GM23338 (cell line): ENCODE results near the gene GIMAP1. TPM values are rescaled to one million over a fixed set of nuclear protein-coding genes. Genes with fewer than 3 reads are reported as not detected.

Source experiments
- ATAC-seq: fragments of 200-7000 bp; cut with Tn5 transposase; 3 replicates; pipeline ENCODE4 v1.9.1; 2020
- DNase-seq: peaks from one replicate; pipeline ENCODE4 v3.0.0-alpha.2; 2015; ENCODE audit warnings: low spot score
- H2AFZ ChIP-seq: fragments of 200-600 bp; sonication (generic); 2 replicates; pipeline ENCODE4 v1.8.0; 2016; ENCODE audit warnings: antibody characterized with exemption, mild to moderate bottlenecking, moderate library complexity
- H3F3A ChIP-seq: fragments of 200-600 bp; sonication (generic); replicated peaks from 2 replicates; pipeline ENCODE4 v1.8.0; 2017; ENCODE audit warnings: antibody characterized with exemption, mixed run types, low read depth
- H3K27ac ChIP-seq: fragments of 200-600 bp; sonication (generic); 2 replicates; pipeline ENCODE4 v1.6.1; 2016; ENCODE audit warnings: low read depth
- H3K27me3 ChIP-seq: fragments of 200-600 bp; sonication (generic); 2 replicates; pipeline ENCODE4 v1.8.0; 2016; ENCODE audit warnings: mild to moderate bottlenecking, mixed run types, moderate library complexity; ENCODE audit not compliant: insufficient read depth
- H3K36me3 ChIP-seq: fragments of 200-600 bp; sonication (generic); 2 replicates; pipeline ENCODE4 v1.8.0; 2016; ENCODE audit warnings: mild to moderate bottlenecking; ENCODE audit not compliant: insufficient read depth
- H3K4me1 ChIP-seq: fragments of 200-600 bp; sonication (generic); 2 replicates; pipeline ENCODE4 v1.8.0; 2016; ENCODE audit warnings: mild to moderate bottlenecking, moderate library complexity; ENCODE audit not compliant: insufficient read depth
- H3K4me2 ChIP-seq: fragments of 200-600 bp; sonication (generic); 2 replicates; pipeline ENCODE4 v1.7.1; 2017; ENCODE audit warnings: mixed run types
- H3K4me3 ChIP-seq: fragments of 200-600 bp; sonication (generic); 2 replicates; pipeline ENCODE4 v1.6.1; 2016; ENCODE audit warnings: mixed run types
- H3K79me2 ChIP-seq: fragments of 200-600 bp; sonication (generic); replicated peaks from 2 replicates; pipeline ENCODE4 v1.8.0; 2017; ENCODE audit warnings: mild to moderate bottlenecking; ENCODE audit not compliant: insufficient read depth
- H3K9me2 ChIP-seq: fragments of 200-600 bp; sonication (generic); 2 replicates; pipeline ENCODE4 v1.8.0; 2017; ENCODE audit not compliant: insufficient read depth
- H4K20me1 ChIP-seq: fragments of 200-600 bp; sonication (generic); replicated peaks from 2 replicates; pipeline ENCODE4 v1.8.0; 2017; ENCODE audit warnings: mild to moderate bottlenecking; ENCODE audit not compliant: insufficient read depth
- H3K27ac Mint-ChIP-seq: 2 replicates; pipeline ENCODE4 v1.8.0; 2020; ENCODE audit warnings: inconsistent platforms, mild to moderate bottlenecking, moderate library complexity, mixed read lengths
- H3K27me3 Mint-ChIP-seq: 3 replicates; pipeline ENCODE4 v1.8.0; 2022; ENCODE audit warnings: low read depth, mild to moderate bottlenecking, moderate library complexity, mixed read lengths, inconsistent platforms; ENCODE audit not compliant: insufficient read depth, poor library complexity
- H3K36me3 Mint-ChIP-seq: 3 replicates; pipeline ENCODE4 v1.8.0; 2021; ENCODE audit warnings: low read depth, mild to moderate bottlenecking, inconsistent platforms, moderate library complexity, mixed read lengths
- H3K4me1 Mint-ChIP-seq: 3 replicates; pipeline ENCODE4 v1.8.0; 2020; ENCODE audit warnings: mild to moderate bottlenecking, inconsistent platforms, mixed read lengths
- H3K4me3 Mint-ChIP-seq: 3 replicates; pipeline ENCODE4 v1.8.0; 2021; ENCODE audit warnings: moderate library complexity, mild to moderate bottlenecking, inconsistent platforms, mixed read lengths
- H3K9me3 Mint-ChIP-seq: 3 replicates; pipeline ENCODE4 v1.8.0; 2020; ENCODE audit warnings: moderate library complexity, mild to moderate bottlenecking, inconsistent platforms, mixed read lengths
- CREB1 ChIP-seq: fragments of 250-450 bp; sonication (Bioruptor Pico); IDR thresholded peaks from 2 replicates; pipeline ENCODE4 v1.5.0; 2020; ENCODE audit warnings: low read depth, mild to moderate bottlenecking, moderate library complexity
- EZH2phosphoT487 ChIP-seq: fragments of 200-600 bp; sonication (generic); IDR thresholded peaks from one replicate; pipeline ENCODE4 v1.8.1; 2018; ENCODE audit warnings: antibody characterized with exemption; ENCODE audit not compliant: unreplicated experiment
- NANOG ChIP-seq: IDR thresholded peaks from 2 replicates; pipeline ENCODE4 v1.6.1; 2016; ENCODE audit warnings: antibody characterized with exemption, borderline replicate concordance
- ZNF114 ChIP-seq: fragments of 250-450 bp; sonication (Bioruptor Pico); IDR thresholded peaks from 2 replicates; pipeline ENCODE4 v1.5.0; 2020; ENCODE audit warnings: mild to moderate bottlenecking, moderate library complexity
- ZNF331 ChIP-seq: fragments of 250-450 bp; sonication (Bioruptor Pico); IDR thresholded peaks from 2 replicates; pipeline ENCODE4 v1.5.0; 2020; ENCODE audit warnings: low read depth, mild to moderate bottlenecking, moderate library complexity
- polyA plus RNA-seq: library from polyadenylated mRNA; unstranded; fragments of >200 nt; fragmentation: Nextera tagmentation; extraction: Ambion mirVana; gene quantifications from 2 replicates; pipeline ENCODE4 v1.2.1, GENCODE V29; 2016
- total RNA-seq: library from RNA; depleted of rRNA; stranded (reverse); fragments of >200 nt; shearing (Covaris generic); gene quantifications from 2 replicates; pipeline ENCODE4 v1.2.3, GENCODE V29; 2014
- TF ChIP-seq, protein P1 (sequence below), 2 experiments: fragments of 200-600 bp in 1 of 2; sonication (generic) in 1 of 2; conservative IDR thresholded peaks; 2 replicates each; pipeline versions ENCODE4 v1.5.1 to v1.6.1; 2016 to 2017; ENCODE audit warnings: antibody characterized with exemption in 2 of 2, low read depth in 2 of 2, mild to moderate bottlenecking in 2 of 2, moderate library complexity in 1 of 2
- TF ChIP-seq, protein P2 (sequence below): IDR thresholded peaks from one replicate; pipeline ENCODE4 v1.6.1; 2018; ENCODE audit warnings: antibody characterized with exemption; ENCODE audit not compliant: unreplicated experiment
- TF ChIP-seq, protein P3 (sequence below): IDR thresholded peaks from 2 replicates; pipeline ENCODE4 v1.6.1; 2016; ENCODE audit warnings: antibody characterized with exemption
- TF ChIP-seq, protein P4 (sequence below): fragments of 250-450 bp; sonication (Bioruptor Pico); IDR thresholded peaks from 2 replicates; pipeline ENCODE4 v1.5.0; 2020; ENCODE audit warnings: mild to moderate bottlenecking, moderate library complexity

Gene GIMAP1
- total and polyA plus RNA-seq, 2 experiments from 2014 or later: not detected

DNA sequence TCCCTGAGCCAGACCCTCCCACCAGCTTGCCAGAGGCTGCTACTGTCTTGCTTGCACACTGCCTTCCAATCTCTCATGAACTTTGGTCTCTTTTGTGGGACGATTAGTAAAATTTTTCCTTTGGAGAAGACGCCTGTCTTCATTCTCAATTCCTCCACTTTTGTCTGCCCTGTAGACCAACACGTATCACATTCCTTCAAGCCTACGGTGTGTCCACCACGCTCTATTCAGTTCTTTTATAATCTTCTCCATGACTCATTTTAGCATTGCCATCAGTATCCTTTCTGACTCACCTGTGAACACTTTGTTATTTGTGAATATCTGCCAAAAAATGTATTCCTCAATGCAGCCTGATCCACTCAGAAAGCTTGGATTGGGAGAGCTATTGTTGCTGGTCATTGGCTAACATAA lies 22.2 kb downstream of the GIMAP1 start:
- Histone ChIP-seq H3K27me3 (peaks cover 99% of the 10 kb centered on the region), H3K36me3 (no peaks in the 10 kb centered on the region), H2AFZ (no peak overlapping the region), H3K4me2 (no peak overlapping the region), H3K4me3 (no peak overlapping the region), H3K27ac (no peak overlapping the region), H3K4me1 (no peaks in the 10 kb centered on the region), H3K9me2 (no peaks in the 10 kb centered on the region), H4K20me1 (peaks cover 31% of the 10 kb centered on the region), H3K79me2 (no peaks in the 10 kb centered on the region), H3F3A (no peaks in the 10 kb centered on the region)
- no peak overlapping the region for H3K27ac Mint-ChIP-seq
- H3K4me3 Mint-ChIP-seq: no peak overlapping the region
- DNase-seq: no peak
- H3K36me3 Mint-ChIP-seq: no peaks in the 10 kb centered on the region
- H3K4me1 Mint-ChIP-seq: peaks cover 8% of the 10 kb centered on the region; the same call in 1 of the 3 replicates
- TF ChIP-seq NANOG (no peak), CREB1 (CRISPR knock-in tag) (no peak), ZNF331 (no peak), EZH2phosphoT487 (no peak), ZNF114 (no peak)
- TF ChIP-seq, protein P1, sequence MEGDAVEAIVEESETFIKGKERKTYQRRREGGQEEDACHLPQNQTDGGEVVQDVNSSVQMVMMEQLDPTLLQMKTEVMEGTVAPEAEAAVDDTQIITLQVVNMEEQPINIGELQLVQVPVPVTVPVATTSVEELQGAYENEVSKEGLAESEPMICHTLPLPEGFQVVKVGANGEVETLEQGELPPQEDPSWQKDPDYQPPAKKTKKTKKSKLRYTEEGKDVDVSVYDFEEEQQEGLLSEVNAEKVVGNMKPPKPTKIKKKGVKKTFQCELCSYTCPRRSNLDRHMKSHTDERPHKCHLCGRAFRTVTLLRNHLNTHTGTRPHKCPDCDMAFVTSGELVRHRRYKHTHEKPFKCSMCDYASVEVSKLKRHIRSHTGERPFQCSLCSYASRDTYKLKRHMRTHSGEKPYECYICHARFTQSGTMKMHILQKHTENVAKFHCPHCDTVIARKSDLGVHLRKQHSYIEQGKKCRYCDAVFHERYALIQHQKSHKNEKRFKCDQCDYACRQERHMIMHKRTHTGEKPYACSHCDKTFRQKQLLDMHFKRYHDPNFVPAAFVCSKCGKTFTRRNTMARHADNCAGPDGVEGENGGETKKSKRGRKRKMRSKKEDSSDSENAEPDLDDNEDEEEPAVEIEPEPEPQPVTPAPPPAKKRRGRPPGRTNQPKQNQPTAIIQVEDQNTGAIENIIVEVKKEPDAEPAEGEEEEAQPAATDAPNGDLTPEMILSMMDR (conservative IDR thresholded peaks at IDR 0.05; ENCODE audit: low read depth in 2 of 2): no peak
- TF ChIP-seq, protein P2, sequence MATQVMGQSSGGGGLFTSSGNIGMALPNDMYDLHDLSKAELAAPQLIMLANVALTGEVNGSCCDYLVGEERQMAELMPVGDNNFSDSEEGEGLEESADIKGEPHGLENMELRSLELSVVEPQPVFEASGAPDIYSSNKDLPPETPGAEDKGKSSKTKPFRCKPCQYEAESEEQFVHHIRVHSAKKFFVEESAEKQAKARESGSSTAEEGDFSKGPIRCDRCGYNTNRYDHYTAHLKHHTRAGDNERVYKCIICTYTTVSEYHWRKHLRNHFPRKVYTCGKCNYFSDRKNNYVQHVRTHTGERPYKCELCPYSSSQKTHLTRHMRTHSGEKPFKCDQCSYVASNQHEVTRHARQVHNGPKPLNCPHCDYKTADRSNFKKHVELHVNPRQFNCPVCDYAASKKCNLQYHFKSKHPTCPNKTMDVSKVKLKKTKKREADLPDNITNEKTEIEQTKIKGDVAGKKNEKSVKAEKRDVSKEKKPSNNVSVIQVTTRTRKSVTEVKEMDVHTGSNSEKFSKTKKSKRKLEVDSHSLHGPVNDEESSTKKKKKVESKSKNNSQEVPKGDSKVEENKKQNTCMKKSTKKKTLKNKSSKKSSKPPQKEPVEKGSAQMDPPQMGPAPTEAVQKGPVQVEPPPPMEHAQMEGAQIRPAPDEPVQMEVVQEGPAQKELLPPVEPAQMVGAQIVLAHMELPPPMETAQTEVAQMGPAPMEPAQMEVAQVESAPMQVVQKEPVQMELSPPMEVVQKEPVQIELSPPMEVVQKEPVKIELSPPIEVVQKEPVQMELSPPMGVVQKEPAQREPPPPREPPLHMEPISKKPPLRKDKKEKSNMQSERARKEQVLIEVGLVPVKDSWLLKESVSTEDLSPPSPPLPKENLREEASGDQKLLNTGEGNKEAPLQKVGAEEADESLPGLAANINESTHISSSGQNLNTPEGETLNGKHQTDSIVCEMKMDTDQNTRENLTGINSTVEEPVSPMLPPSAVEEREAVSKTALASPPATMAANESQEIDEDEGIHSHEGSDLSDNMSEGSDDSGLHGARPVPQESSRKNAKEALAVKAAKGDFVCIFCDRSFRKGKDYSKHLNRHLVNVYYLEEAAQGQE: no peak
- TF ChIP-seq, protein P3, sequence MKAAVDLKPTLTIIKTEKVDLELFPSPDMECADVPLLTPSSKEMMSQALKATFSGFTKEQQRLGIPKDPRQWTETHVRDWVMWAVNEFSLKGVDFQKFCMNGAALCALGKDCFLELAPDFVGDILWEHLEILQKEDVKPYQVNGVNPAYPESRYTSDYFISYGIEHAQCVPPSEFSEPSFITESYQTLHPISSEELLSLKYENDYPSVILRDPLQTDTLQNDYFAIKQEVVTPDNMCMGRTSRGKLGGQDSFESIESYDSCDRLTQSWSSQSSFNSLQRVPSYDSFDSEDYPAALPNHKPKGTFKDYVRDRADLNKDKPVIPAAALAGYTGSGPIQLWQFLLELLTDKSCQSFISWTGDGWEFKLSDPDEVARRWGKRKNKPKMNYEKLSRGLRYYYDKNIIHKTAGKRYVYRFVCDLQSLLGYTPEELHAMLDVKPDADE: no peak
- TF ChIP-seq, protein P4, sequence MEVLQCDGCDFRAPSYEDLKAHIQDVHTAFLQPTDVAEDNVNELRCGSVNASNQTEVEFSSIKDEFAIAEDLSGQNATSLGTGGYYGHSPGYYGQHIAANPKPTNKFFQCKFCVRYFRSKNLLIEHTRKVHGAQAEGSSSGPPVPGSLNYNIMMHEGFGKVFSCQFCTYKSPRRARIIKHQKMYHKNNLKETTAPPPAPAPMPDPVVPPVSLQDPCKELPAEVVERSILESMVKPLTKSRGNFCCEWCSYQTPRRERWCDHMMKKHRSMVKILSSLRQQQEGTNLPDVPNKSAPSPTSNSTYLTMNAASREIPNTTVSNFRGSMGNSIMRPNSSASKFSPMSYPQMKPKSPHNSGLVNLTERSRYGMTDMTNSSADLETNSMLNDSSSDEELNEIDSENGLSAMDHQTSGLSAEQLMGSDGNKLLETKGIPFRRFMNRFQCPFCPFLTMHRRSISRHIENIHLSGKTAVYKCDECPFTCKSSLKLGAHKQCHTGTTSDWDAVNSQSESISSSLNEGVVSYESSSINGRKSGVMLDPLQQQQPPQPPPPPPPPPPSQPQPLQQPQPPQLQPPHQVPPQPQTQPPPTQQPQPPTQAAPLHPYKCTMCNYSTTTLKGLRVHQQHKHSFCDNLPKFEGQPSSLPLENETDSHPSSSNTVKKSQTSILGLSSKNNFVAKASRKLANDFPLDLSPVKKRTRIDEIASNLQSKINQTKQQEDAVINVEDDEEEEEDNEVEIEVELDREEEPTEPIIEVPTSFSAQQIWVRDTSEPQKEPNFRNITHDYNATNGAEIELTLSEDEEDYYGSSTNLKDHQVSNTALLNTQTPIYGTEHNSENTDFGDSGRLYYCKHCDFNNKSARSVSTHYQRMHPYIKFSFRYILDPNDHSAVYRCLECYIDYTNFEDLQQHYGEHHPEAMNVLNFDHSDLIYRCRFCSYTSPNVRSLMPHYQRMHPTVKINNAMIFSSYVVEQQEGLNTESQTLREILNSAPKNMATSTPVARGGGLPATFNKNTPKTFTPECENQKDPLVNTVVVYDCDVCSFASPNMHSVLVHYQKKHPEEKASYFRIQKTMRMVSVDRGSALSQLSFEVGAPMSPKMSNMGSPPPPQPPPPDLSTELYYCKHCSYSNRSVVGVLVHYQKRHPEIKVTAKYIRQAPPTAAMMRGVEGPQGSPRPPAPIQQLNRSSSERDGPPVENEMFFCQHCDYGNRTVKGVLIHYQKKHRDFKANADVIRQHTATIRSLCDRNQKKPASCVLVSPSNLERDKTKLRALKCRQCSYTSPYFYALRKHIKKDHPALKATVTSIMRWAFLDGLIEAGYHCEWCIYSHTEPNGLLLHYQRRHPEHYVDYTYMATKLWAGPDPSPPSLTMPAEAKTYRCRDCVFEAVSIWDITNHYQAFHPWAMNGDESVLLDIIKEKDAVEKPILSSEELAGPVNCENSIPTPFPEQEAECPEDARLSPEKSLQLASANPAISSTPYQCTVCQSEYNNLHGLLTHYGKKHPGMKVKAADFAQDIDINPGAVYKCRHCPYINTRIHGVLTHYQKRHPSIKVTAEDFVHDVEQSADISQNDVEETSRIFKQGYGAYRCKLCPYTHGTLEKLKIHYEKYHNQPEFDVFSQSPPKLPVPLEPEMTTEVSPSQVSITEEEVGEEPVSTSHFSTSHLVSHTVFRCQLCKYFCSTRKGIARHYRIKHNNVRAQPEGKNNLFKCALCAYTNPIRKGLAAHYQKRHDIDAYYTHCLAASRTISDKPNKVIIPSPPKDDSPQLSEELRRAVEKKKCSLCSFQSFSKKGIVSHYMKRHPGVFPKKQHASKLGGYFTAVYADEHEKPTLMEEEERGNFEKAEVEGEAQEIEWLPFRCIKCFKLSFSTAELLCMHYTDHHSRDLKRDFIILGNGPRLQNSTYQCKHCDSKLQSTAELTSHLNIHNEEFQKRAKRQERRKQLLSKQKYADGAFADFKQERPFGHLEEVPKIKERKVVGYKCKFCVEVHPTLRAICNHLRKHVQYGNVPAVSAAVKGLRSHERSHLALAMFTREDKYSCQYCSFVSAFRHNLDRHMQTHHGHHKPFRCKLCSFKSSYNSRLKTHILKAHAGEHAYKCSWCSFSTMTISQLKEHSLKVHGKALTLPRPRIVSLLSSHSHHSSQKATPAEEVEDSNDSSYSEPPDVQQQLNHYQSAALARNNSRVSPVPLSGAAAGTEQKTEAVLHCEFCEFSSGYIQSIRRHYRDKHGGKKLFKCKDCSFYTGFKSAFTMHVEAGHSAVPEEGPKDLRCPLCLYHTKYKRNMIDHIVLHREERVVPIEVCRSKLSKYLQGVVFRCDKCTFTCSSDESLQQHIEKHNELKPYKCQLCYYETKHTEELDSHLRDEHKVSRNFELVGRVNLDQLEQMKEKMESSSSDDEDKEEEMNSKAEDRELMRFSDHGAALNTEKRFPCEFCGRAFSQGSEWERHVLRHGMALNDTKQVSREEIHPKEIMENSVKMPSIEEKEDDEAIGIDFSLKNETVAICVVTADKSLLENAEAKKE (CRISPR knock-in tag): no peak
- ATAC-seq: no peak
- H3K9me3 Mint-ChIP-seq: peaks cover 13% of the 10 kb centered on the region
- H3K27me3 Mint-ChIP-seq: peaks cover 100% of the 10 kb centered on the region
